RWPE1 (cell line): ENCODE measurements around the gene AQP12A.

ENCODE experiments used
- CTCF ChIA-PET: fragments of 350-600 bp; sonication (Branson Sonifier 250); formaldehyde crosslinking; extraction: SDS; loops from one replicate; lab custom pipeline; 2021; lab: Yijun Ruan, JAX
- POLR2A ChIA-PET: fragments of 400-600 bp; formaldehyde crosslinking; extraction: SDS; loops from one replicate; lab custom pipeline; 2020; ENCODE audit warnings: antibody characterized with exemption; ENCODE audit not compliant: low non-redundant PET; lab: Yijun Ruan, JAX
- DNase-seq: peaks from one replicate; pipeline ENCODE4 v3.0.0; 2012; ENCODE audit warnings: low spot score
- H3K27ac ChIP-seq: fragments of 450-650 bp; 2 replicates; pipeline ENCODE4 v1.5.1; 2017
- TF ChIP-seq, protein P1 (sequence below): fragments of 450-650 bp; conservative IDR thresholded peaks from 2 replicates; pipeline ENCODE4 v1.5.1; 2017; ENCODE audit warnings: low read depth, mild to moderate bottlenecking

Gene AQP12A

DNA sequence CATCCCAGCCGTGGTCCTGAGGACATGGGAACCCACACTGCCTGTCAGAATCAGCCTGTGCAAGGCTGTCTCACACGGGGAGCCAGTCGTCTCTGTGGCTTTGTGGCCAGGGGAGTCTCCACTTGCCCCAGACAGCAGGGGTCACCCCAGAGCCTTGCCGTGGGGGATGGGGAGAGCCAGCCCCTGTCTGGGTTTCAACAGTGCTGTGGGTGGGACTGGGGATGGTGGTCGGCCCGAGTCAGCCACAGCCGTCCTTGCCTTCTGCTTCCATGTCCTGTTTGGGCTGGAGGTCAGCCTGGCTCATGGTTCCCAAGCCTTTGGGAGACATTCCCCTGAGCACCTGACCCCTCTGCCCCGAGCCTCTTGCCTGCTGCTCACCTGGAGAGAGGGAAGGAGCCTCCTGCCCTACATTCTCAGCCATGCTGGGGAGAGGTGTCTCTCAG is 46.8 kb upstream of the AQP12A start:
- H3K27ac ChIP-seq, result no peak overlapping the region
- TF ChIP-seq, protein P1, sequence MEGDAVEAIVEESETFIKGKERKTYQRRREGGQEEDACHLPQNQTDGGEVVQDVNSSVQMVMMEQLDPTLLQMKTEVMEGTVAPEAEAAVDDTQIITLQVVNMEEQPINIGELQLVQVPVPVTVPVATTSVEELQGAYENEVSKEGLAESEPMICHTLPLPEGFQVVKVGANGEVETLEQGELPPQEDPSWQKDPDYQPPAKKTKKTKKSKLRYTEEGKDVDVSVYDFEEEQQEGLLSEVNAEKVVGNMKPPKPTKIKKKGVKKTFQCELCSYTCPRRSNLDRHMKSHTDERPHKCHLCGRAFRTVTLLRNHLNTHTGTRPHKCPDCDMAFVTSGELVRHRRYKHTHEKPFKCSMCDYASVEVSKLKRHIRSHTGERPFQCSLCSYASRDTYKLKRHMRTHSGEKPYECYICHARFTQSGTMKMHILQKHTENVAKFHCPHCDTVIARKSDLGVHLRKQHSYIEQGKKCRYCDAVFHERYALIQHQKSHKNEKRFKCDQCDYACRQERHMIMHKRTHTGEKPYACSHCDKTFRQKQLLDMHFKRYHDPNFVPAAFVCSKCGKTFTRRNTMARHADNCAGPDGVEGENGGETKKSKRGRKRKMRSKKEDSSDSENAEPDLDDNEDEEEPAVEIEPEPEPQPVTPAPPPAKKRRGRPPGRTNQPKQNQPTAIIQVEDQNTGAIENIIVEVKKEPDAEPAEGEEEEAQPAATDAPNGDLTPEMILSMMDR, result no peak
- DNase-seq, result no peak
- CTCF ChIA-PET, result no interaction called here
- POLR2A ChIA-PET, result no interaction called here

DNA sequence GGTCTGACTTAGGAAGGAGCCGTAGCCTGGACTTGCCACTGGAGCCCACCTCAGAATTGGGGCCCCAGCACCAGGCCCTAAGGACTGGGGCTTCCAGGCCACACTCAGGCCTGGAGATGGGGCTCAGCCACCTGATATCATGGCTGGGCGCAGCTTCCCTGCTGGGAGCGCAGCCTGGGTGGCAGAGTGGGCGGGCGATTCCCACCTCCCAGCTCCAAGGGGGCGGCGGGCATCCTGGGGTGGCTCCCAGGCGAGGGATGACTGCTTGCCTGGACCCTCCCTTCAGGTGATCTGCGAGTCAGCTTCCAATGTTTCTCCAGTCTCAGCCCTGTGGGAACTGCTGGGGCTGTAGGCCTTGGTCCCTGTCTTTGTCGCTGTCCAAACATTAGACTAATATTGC is 46.3 kb upstream of the AQP12A start:
- POLR2A ChIA-PET, result no interaction called here
- CTCF ChIA-PET, result no interaction called here
- TF ChIP-seq, protein P1, result no peak
- H3K27ac ChIP-seq, result no peak overlapping the region
- DNase-seq, result no peak

DNA sequence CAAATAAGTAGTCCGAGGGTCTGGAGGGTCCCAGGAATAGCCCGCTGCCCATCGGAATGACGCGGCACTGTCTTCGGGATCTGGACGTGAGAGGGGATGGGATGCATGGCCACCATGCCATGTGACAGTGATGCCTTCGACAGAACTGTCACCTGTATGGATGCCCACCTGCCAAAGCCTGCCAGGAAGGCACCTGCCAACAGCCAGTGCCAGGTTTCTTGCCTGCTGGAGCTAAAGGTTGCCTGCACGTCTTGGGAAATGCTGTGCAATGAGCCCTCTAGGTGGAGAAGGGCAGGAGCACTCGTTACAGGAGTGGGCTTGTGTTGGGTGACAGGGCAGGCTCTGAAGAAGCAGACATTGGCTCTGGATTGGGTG is 45.9 kb upstream of the AQP12A start:
- DNase-seq, result no peak
- no peak overlapping the region for H3K27ac ChIP-seq
- TF ChIP-seq, protein P1, result no peak
- POLR2A ChIA-PET, result no interaction called here
- CTCF ChIA-PET, result interaction anchor here (0.6 kb wide), 1 partner anchor 132 kb away, joined by 3 read pairs; no protein-coding TSS in a partner anchor

DNA sequence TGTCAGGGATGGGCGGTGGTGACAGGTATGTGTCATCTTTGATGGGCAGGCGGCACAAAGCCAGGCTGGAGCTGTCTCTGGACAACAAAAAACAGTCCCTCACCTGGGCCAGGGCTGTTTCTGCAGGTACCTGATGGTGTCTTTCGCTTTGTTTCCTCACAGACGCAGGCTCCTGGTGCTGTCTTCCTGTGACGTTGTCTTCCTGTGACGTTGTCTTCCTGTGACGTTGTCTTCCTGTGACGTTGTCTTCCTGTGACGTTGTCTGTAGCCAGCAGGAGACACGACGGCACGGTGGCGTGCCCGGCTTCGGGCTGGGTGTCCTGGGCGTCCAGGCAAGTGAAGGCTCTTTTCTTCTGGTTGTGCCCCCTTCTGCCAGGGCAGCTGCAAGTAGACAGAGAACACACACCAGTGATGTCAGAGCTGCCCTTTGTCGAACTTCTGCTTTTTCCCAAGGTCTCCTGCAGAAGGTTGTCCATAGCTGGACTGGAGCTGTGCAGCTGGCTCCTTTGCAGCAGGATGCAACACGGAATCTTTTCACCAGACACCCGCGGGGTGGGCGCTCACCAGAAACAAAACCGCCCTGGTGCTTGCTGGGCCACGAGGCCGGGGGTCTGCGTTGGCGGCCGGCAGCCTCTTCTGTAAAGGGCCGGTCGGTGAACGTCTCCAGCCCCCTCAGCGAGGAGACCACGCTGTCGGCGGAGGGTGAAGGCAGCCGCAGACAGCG is 45.3 kb upstream of the AQP12A start:
- ChIA-PET CTCF (interaction anchor here (0.6 to 0.7 kb wide), 3 partner anchors 9 to 368 kb away, joined by 3 to 5 read pairs (median 3); no protein-coding TSS in a partner anchor), POLR2A (no interaction called here)
- DNase-seq, result no peak
- H3K27ac ChIP-seq, result no peak overlapping the region
- TF ChIP-seq, protein P1, result no peak

DNA sequence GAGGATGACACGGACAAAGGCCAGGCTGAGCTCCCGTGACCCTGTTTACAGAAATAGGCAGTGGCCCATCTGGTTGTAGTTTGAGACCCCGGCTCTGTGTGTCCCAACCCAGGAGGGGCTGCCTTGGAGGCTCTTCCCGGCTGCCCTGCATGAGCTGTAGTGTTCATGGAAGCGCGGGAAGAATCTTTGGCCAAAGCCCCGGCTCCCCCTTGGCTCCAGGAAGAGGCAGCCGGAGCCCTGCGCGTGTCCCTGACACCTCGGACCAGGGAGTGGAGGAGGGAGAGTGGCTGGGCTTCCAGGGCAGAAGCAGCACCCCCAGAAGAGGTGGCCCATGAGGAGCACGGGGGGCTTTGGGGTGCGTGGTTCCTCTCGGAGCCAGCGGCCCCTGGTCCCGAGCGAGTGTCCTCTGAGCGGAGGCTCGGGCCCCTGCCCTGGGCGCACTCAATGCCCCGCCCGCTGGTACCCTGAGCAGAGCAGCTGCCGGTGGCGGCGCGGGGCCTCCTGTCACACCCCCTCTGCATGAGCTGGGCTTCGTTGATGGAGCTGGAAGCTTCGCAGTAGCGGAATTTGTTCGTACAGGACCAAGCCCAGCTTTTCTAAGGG is 44.7 kb upstream of the AQP12A start:
- TF ChIP-seq, protein P1, result no peak
- ChIA-PET CTCF (interaction anchor here (0.6 to 0.7 kb wide), 3 partner anchors 9 to 367 kb away, joined by 3 to 5 read pairs (median 3); no protein-coding TSS in a partner anchor), POLR2A (no interaction called here)
- no peak overlapping the region for H3K27ac ChIP-seq
- no peak for DNase-seq

DNA sequence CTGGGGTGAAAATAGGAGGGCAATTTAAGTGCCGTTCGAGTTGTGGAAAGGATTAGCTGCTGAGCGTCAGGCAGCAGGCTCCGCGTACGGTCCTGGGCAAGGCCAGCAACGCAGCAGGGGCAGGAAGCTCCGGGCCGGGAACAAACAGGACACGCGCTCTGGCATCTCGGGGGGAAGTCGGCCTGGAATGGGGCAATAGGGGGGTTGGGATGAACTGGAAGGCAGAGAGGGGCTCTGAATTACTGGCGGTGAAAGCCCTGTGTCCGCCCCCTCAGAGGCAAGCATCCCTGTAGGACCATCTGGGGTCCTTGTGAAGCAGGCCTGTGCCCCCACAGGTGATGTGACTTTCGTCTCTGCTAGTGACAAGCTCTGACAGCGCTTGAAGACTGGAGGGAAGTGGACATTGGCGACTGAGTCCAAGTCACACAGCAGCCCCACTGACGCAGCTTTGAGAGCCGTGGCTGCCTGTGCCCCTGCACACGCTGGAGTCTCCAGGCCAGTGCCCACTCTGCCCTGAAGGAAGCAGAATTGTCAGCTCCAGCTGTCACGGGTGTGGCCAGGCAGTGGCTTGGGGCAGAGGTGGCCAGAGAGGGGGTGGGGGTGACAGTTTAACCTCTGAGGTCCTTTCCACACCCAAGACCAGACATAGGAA is 44.0 kb upstream of the AQP12A start:
- ChIA-PET CTCF (interaction anchor here (0.7 kb wide), 1 partner anchor 70 kb away, joined by 3 read pairs; no protein-coding TSS in a partner anchor), POLR2A (no interaction called here)
- TF ChIP-seq, protein P1, result no peak
- H3K27ac ChIP-seq, result no peak overlapping the region
- DNase-seq, result no peak
